Progenitor cell of endocrine pancreas (in vitro differentiated cells): ENCODE results near the gene DES. TPM values are rescaled to one million over a fixed set of nuclear protein-coding genes. Genes with fewer than 3 reads are reported as not detected.

Experiments used
- DNase-seq: peaks from one replicate; pipeline ENCODE4 v3.0.0; 2021; ENCODE audit warnings: low spot score; ENCODE audit not compliant: unreplicated experiment
- H3K27ac Mint-ChIP-seq: 2 replicates; pipeline ENCODE4 v1.8.0; 2021; ENCODE audit warnings: mild to moderate bottlenecking, moderate library complexity, mixed read lengths
- H3K27me3 Mint-ChIP-seq: 2 replicates; pipeline ENCODE4 v1.8.0; 2021; ENCODE audit warnings: mixed read lengths
- H3K36me3 Mint-ChIP-seq: 2 replicates; pipeline ENCODE4 v1.8.0; 2022; ENCODE audit warnings: mixed read lengths; ENCODE audit not compliant: insufficient read depth
- H3K4me1 Mint-ChIP-seq: 2 replicates; pipeline ENCODE4 v1.8.0; 2021; ENCODE audit warnings: low read depth, mixed read lengths
- H3K4me3 Mint-ChIP-seq: 2 replicates; pipeline ENCODE4 v1.8.0; 2021; ENCODE audit warnings: low read depth, mild to moderate bottlenecking, moderate library complexity, mixed read lengths
- H3K9me3 Mint-ChIP-seq: 2 replicates; pipeline ENCODE4 v1.8.0; 2021; ENCODE audit warnings: low read depth, mixed read lengths
- CTCF ChIP-seq: fragments of 200-600 bp; sonication (generic); IDR thresholded peaks from one replicate; pipeline ENCODE4 v1.5.0; 2021; ENCODE audit warnings: antibody characterized with exemption, mild to moderate bottlenecking; ENCODE audit not compliant: unreplicated experiment
- long read RNA-seq: library from polyadenylated mRNA; unstranded; transcript quantifications from one replicate; pipeline ENCODE4 v2.0.0, GENCODE V29; 2020
- total RNA-seq: library from RNA; stranded (reverse); gene quantifications from 2 replicates; pipeline ENCODE4 v1.2.1, GENCODE V29; 2021

Gene DES
- total RNA-seq, result not detected in 2 replicates
- long read RNA-seq, result 0 reads

- Mint-ChIP-seq H3K4me3 (peak within 1 kb of the TSS; percentile 16), H3K27ac (no peak within 1 kb of the TSS)
Observed at GRCh38 chr2:219418155-219419011, at the start of gene DES. Gene DES (plus strand): TSS chr2:219418377. CDS start chr2:219418463, 86 bp downstream.

GRCh38 chr2:219368690-219369191, 49.4 kb upstream of the DES start:
- no peak overlapping the region for H3K4me3 Mint-ChIP-seq
- H3K9me3 Mint-ChIP-seq, result no peaks in the 10 kb centered on the region
- TF ChIP-seq CTCF, result no peak
- H3K4me1 Mint-ChIP-seq, result peaks cover 13% of the 10 kb centered on the region
- H3K36me3 Mint-ChIP-seq, result peaks cover 3% of the 10 kb centered on the region
- DNase-seq, result no peak
- H3K27me3 Mint-ChIP-seq, result no peaks in the 10 kb centered on the region
- H3K27ac Mint-ChIP-seq, result peak overlapping the region; percentile 15

More at GRCh38 chr2:219418155-219419011, at the start of gene DES:
- no peaks in the 10 kb centered on the region for H3K36me3 Mint-ChIP-seq
- no peak for DNase-seq
- no peaks in the 10 kb centered on the region for H3K4me1 Mint-ChIP-seq
- no peaks in the 10 kb centered on the region for H3K9me3 Mint-ChIP-seq
- TF ChIP-seq CTCF, result peak; percentile 29
- peaks cover 58% of the 10 kb centered on the region for H3K27me3 Mint-ChIP-seq

GRCh38 chr2:219369447-219369861, 48.7 kb upstream of the DES start:
- DNase-seq, result no peak
- Mint-ChIP-seq H3K36me3 (peaks cover 6% of the 10 kb centered on the region), H3K4me1 (peaks cover 13% of the 10 kb centered on the region), H3K27me3 (no peaks in the 10 kb centered on the region), H3K4me3 (no peak overlapping the region), H3K27ac (no peak overlapping the region), H3K9me3 (no peaks in the 10 kb centered on the region)
- no peak for TF ChIP-seq CTCF

DNA sequence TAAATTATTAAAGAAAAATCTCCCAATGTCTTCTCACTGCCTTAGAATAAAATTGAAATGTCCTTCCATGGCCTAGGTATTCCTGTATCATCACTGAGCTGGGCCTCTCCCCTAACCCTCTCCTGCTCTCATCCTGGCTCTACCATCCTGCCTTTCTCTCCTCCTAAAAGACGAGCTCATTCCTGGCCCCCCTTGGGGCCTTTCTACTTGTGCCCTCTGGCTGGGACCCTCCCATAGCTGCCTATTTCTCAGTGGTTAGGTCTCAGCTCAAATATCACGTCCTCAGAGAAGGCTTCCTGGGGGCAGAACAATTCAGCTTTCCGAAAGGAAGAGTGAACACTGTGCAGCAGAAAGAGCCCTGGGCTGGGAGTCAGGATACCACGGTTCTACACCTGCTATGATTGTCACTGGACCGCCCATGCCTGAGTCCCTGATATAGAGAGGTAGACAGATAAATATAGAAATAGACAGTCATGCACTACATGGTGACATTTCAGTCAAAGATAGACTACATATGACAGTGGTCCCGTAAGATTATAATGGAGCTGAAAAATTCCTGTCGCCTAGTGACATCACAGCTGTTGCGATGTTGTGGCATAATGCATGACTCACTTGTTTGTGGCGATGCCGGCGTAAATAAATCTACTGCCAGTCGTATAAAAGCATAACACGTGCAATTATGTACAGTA, 39.9 kb upstream of the DES start:
- DNase-seq, result no peak
- H3K4me1 Mint-ChIP-seq, result no peaks in the 10 kb centered on the region
- no peak overlapping the region for H3K4me3 Mint-ChIP-seq
- TF ChIP-seq CTCF, result no peak
- H3K27ac Mint-ChIP-seq, result no peak overlapping the region
- no peaks in the 10 kb centered on the region for H3K9me3 Mint-ChIP-seq
- H3K36me3 Mint-ChIP-seq, result peaks cover 22% of the 10 kb centered on the region
- H3K27me3 Mint-ChIP-seq, result no peaks in the 10 kb centered on the region

DNA sequence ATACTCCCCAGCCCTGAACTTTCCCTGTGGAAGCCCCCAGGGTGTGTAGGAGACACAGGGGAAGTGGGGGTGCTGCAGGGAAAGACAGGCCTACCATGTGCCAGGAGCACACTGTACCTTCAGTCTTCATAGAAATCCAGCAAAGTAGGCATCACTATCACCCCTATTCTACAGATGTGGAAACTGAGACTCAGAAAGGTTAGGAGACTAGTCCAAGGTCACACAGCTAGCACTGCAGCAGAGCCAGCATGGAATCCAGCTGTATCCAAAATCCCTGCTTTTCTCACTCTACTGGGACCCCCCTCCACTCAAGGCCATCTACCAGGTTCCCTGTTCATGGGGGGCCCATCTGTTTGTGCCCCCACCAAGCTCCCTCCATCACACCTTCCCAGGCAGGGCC, 37.3 kb upstream of the DES start:
- peaks cover 21% of the 10 kb centered on the region for H3K36me3 Mint-ChIP-seq
- no peaks in the 10 kb centered on the region for H3K27me3 Mint-ChIP-seq
- H3K27ac Mint-ChIP-seq, result no peak overlapping the region
- no peaks in the 10 kb centered on the region for H3K4me1 Mint-ChIP-seq
- no peak for TF ChIP-seq CTCF
- DNase-seq, result no peak
- H3K9me3 Mint-ChIP-seq, result no peaks in the 10 kb centered on the region
- H3K4me3 Mint-ChIP-seq, result no peak overlapping the region
